Epithelial cell of esophagus (primary cell): Measurements from ENCODE around the gene PIGW.

Experiments
- DNase-seq: peaks from one replicate; pipeline ENCODE4 v3.0.0; 2010; ENCODE audit warnings: low read depth
- H3K4me3 ChIP-seq: 2 replicates; pipeline ENCODE4 v1.5.1; 2011; ENCODE audit warnings: mild to moderate bottlenecking, low read length, control low read depth
- CTCF ChIP-seq: IDR thresholded peaks from 2 replicates; pipeline ENCODE4 v1.5.1; 2011; ENCODE audit warnings: low read depth, mild to moderate bottlenecking, low read length, control low read depth, inconsistent platforms; ENCODE audit not compliant: insufficient read depth; ENCODE audit errors: missing control alignments

PIGW gene

GRCh38 chr17:36545077-36545464 lies 10.3 kb downstream of the PIGW start:
- TF ChIP-seq CTCF, result no peak
- no peak for DNase-seq

GRCh38 chr17:36545465-36546417 lies 11.0 kb downstream of the PIGW start:
- no peak for TF ChIP-seq CTCF
- DNase-seq, result peak; percentile 98
- H3K4me3 ChIP-seq, result peak overlapping the region; percentile 67

More at GRCh38 chr17:36545077-36545464, 10.3 kb downstream of the PIGW start:
- H3K4me3 ChIP-seq, result peak overlapping the region; percentile 95

GRCh38 chr17:36546418-36547093 lies 11.8 kb downstream of the PIGW start:
- peak overlapping the region; percentile 67 for H3K4me3 ChIP-seq
- TF ChIP-seq CTCF, result no peak
- no peak for DNase-seq

GRCh38 chr17:36547776-36548175 lies 13.0 kb downstream of the PIGW start:
- no peak for TF ChIP-seq CTCF
- DNase-seq, result no peak
- no peak overlapping the region for H3K4me3 ChIP-seq

- H3K4me3 ChIP-seq, result no peak overlapping the region
- no peak for DNase-seq
- no peak for TF ChIP-seq CTCF
Measured at GRCh38 chr17:36550491-36551417, 16.0 kb downstream of the PIGW start.

GRCh38 chr17:36553459-36553858 lies 18.7 kb downstream of the PIGW start:
- no peak for TF ChIP-seq CTCF
- no peak for DNase-seq
- no peak overlapping the region for H3K4me3 ChIP-seq
